WTC11 (cell line): ENCODE measurements around the gene CACYBP. TPM values are rescaled to one million over a fixed set of nuclear protein-coding genes. Genes with fewer than 3 reads are reported as not detected.

ENCODE experiments used
- ATAC-seq: fragments of 200-7000 bp; cut with Tn5 transposase; 2 replicates; pipeline ENCODE4 v1.10.0; 2021; ENCODE audit warnings: mild to moderate bottlenecking, moderate library complexity
- CTCF ChIA-PET: fragments of 300-600 bp; sonication (Branson Sonifier 250); formaldehyde crosslinking; loops from one replicate; lab custom pipeline; 2021; ENCODE audit warnings: antibody characterized with exemption; lab: Charles Lee
- POLR2A ChIA-PET: fragments of 350-600 bp; sonication (Branson Sonifier 250); formaldehyde crosslinking; loops from one replicate; lab custom pipeline; 2021; ENCODE audit warnings: antibody characterized with exemption; lab: Charles Lee
- DNase-seq: peaks from one replicate; pipeline ENCODE4 v3.0.0; 2021; ENCODE audit warnings: low spot score
- H3K27ac Mint-ChIP-seq: 2 replicates; pipeline ENCODE4 v1.8.0; 2021; ENCODE audit warnings: mixed read lengths
- H3K27me3 Mint-ChIP-seq: 2 replicates; pipeline ENCODE4 v1.8.0; 2021; ENCODE audit warnings: low read depth, mild to moderate bottlenecking, moderate library complexity, mixed read lengths
- H3K36me3 Mint-ChIP-seq: 2 replicates; pipeline ENCODE4 v1.8.0; 2021; ENCODE audit warnings: mixed read lengths
- H3K4me1 Mint-ChIP-seq: 2 replicates; pipeline ENCODE4 v1.8.0; 2022; ENCODE audit warnings: mixed read lengths
- H3K4me3 Mint-ChIP-seq: 2 replicates; pipeline ENCODE4 v1.8.0; 2021; ENCODE audit warnings: mild to moderate bottlenecking, moderate library complexity, mixed read lengths
- H3K9me3 Mint-ChIP-seq: 2 replicates; pipeline ENCODE4 v1.8.0; 2021; ENCODE audit warnings: mixed read lengths
- ERG ChIP-seq: fragments of 250-450 bp; sonication (Bioruptor Pico); IDR thresholded peaks from 2 replicates; pipeline ENCODE4 v1.8.0; 2021; ENCODE audit warnings: mild to moderate bottlenecking
- FOXP4 ChIP-seq: sonication (generic); formaldehyde crosslinking; IDR thresholded peaks from 2 replicates; pipeline ENCODE4 v1.8.0; 2022; ENCODE audit warnings: mild to moderate bottlenecking, missing genetic modification reagents
- GTF2I ChIP-seq: fragments of 250-450 bp; sonication (Bioruptor Pico); conservative IDR thresholded peaks from 2 replicates; pipeline ENCODE4 v1.4.0; 2021; ENCODE audit warnings: mild to moderate bottlenecking
- JUN ChIP-seq: sonication (generic); formaldehyde crosslinking; IDR thresholded peaks from 2 replicates; pipeline ENCODE4 v1.8.0; 2023; ENCODE audit warnings: mild to moderate bottlenecking, missing genetic modification reagents
- KAT7 ChIP-seq: sonication (generic); formaldehyde crosslinking; IDR thresholded peaks from 2 replicates; pipeline ENCODE4 v1.8.1; 2023; ENCODE audit warnings: missing genetic modification reagents, mild to moderate bottlenecking, borderline replicate concordance
- MXD4 ChIP-seq: fragments of 250-450 bp; sonication (Bioruptor Pico); IDR thresholded peaks from 2 replicates; pipeline ENCODE4 v1.8.0; 2021; ENCODE audit warnings: mild to moderate bottlenecking, moderate library complexity, borderline replicate concordance
- PRRX2 ChIP-seq: fragments of 250-450 bp; sonication (Bioruptor Pico); IDR thresholded peaks from 2 replicates; pipeline ENCODE4 v1.8.0; 2021; ENCODE audit warnings: mild to moderate bottlenecking
- ZNF232 ChIP-seq: sonication (generic); formaldehyde crosslinking; IDR thresholded peaks from 2 replicates; pipeline ENCODE4 v1.8.0; 2022; ENCODE audit warnings: mild to moderate bottlenecking, missing genetic modification reagents
- ZNF317 ChIP-seq: sonication (generic); formaldehyde crosslinking; IDR thresholded peaks from 2 replicates; pipeline ENCODE4 v1.8.1; 2023; ENCODE audit warnings: low read depth, mild to moderate bottlenecking, moderate library complexity, missing genetic modification reagents, borderline replicate concordance
- ZNF416 ChIP-seq: fragments of 250-450 bp; sonication (Bioruptor Pico); IDR thresholded peaks from 2 replicates; pipeline ENCODE4 v1.9.0; 2021; ENCODE audit warnings: mild to moderate bottlenecking, inconsistent platforms
- ZNF671 ChIP-seq: fragments of 250-450 bp; sonication (Bioruptor Pico); IDR thresholded peaks from 2 replicates; pipeline ENCODE4 v1.8.0; 2021; ENCODE audit warnings: mild to moderate bottlenecking
- total RNA-seq: library from RNA; stranded (reverse); gene quantifications from 3 replicates; pipeline ENCODE4 v1.2.3, GENCODE V29; 2021
- TF ChIP-seq, protein P1 (sequence below): fragments of 200-600 bp; IDR thresholded peaks from 2 replicates; pipeline ENCODE4 v1.8.0; 2022; ENCODE audit warnings: antibody characterized with exemption
- TF ChIP-seq, protein P2 (sequence below): sonication (generic); formaldehyde crosslinking; IDR thresholded peaks from 2 replicates; pipeline ENCODE4 v1.8.1; 2023; ENCODE audit warnings: mild to moderate bottlenecking, missing genetic modification reagents, moderate library complexity
- TF ChIP-seq, protein P3 (sequence below): fragments of 250-450 bp; sonication (Bioruptor Pico); IDR thresholded peaks from 2 replicates; pipeline ENCODE4 v1.9.0; 2021; ENCODE audit warnings: mild to moderate bottlenecking

CACYBP gene
- total RNA-seq, 1 experiment from 2014 or later: 211 TPM

DNA sequence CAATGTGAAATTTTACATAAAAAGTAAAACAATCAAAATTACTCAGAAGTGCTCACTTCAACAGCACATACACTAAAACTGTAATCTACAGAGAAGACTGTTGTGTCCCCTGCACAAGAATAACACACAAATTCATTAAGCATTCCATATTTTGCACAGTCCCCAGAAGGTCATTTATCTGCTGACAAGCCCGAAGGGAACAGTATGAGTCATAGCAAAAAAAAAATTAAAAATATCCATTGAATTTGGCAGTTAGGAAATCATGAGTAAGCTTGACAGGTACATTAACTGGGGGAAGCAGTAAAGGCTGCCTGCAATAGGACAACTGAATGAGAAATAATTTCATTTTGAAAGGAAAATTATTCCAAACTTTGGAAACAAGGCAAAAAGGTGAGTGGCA, 3.3 kb upstream of the CACYBP start:
- ATAC-seq (no peak), DNase-seq (no peak)
- no peak overlapping the region for H3K4me3 Mint-ChIP-seq
- peaks cover 8% of the 10 kb centered on the region for H3K36me3 Mint-ChIP-seq
- ChIA-PET POLR2A (no interaction called here), CTCF (interaction anchor here (1.1 kb wide), 1 partner anchor 10 kb away, joined by 3 read pairs; no protein-coding TSS in a partner anchor)
- H3K27me3 Mint-ChIP-seq: no peaks in the 10 kb centered on the region
- H3K27ac Mint-ChIP-seq: no peak overlapping the region
- H3K9me3 Mint-ChIP-seq: no peaks in the 10 kb centered on the region
- TF ChIP-seq MXD4 (CRISPR knock-in tag): no peak
- TF ChIP-seq ZNF671 (CRISPR knock-in tag): no peak
- TF ChIP-seq FOXP4 (CRISPR knock-in tag): no peak
- peaks cover 13% of the 10 kb centered on the region for H3K4me1 Mint-ChIP-seq

GRCh38 chr1:174997041-174997440, 2.7 kb upstream of the CACYBP start:
- DNase-seq: no peak
- no peaks in the 10 kb centered on the region for H3K9me3 Mint-ChIP-seq

More at GRCh38 chr1:174997041-174997440, 2.7 kb upstream of the CACYBP start:
- peaks cover 18% of the 10 kb centered on the region for H3K4me1 Mint-ChIP-seq
- POLR2A ChIA-PET: no interaction called here
- ATAC-seq: no peak
- H3K4me3 Mint-ChIP-seq: no peak overlapping the region
- H3K36me3 Mint-ChIP-seq: peaks cover 4% of the 10 kb centered on the region; the same call in 1 of the 2 replicates
- H3K27me3 Mint-ChIP-seq: no peaks in the 10 kb centered on the region
- CTCF ChIA-PET: interaction anchor here (2.7 kb wide), 1 partner anchor 11 kb away, joined by 15 read pairs; no protein-coding TSS in a partner anchor
- H3K27ac Mint-ChIP-seq: peak overlapping the region; percentile 46
- TF ChIP-seq ERG (CRISPR knock-in tag): no peak
- TF ChIP-seq, protein P1, sequence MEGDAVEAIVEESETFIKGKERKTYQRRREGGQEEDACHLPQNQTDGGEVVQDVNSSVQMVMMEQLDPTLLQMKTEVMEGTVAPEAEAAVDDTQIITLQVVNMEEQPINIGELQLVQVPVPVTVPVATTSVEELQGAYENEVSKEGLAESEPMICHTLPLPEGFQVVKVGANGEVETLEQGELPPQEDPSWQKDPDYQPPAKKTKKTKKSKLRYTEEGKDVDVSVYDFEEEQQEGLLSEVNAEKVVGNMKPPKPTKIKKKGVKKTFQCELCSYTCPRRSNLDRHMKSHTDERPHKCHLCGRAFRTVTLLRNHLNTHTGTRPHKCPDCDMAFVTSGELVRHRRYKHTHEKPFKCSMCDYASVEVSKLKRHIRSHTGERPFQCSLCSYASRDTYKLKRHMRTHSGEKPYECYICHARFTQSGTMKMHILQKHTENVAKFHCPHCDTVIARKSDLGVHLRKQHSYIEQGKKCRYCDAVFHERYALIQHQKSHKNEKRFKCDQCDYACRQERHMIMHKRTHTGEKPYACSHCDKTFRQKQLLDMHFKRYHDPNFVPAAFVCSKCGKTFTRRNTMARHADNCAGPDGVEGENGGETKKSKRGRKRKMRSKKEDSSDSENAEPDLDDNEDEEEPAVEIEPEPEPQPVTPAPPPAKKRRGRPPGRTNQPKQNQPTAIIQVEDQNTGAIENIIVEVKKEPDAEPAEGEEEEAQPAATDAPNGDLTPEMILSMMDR: no peak
- no peak for TF ChIP-seq PRRX2 (CRISPR knock-in tag)
- no peak for TF ChIP-seq KAT7 (CRISPR knock-in tag)
- TF ChIP-seq GTF2I (CRISPR knock-in tag): no peak
- TF ChIP-seq JUN (CRISPR knock-in tag): no peak
- TF ChIP-seq FOXP4 (CRISPR knock-in tag): no peak
- TF ChIP-seq ZNF416: no peak
- no peak for TF ChIP-seq ZNF671 (CRISPR knock-in tag)
- TF ChIP-seq ZNF317 (CRISPR knock-in tag): no peak
- TF ChIP-seq, protein P2, sequence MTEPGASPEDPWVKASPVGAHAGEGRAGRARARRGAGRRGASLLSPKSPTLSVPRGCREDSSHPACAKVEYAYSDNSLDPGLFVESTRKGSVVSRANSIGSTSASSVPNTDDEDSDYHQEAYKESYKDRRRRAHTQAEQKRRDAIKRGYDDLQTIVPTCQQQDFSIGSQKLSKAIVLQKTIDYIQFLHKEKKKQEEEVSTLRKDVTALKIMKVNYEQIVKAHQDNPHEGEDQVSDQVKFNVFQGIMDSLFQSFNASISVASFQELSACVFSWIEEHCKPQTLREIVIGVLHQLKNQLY (CRISPR knock-in tag): no peak
- no peak for TF ChIP-seq ZNF232 (CRISPR knock-in tag)
- TF ChIP-seq, protein P3, sequence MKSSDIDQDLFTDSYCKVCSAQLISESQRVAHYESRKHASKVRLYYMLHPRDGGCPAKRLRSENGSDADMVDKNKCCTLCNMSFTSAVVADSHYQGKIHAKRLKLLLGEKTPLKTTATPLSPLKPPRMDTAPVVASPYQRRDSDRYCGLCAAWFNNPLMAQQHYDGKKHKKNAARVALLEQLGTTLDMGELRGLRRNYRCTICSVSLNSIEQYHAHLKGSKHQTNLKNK (CRISPR knock-in tag): no peak
